Colon (tissue), 2 donors: Measurements from ENCODE around the gene PCDHGB2.
"Not testable (repeated sequence)": the region's sequence is repeated elsewhere in the genome, so short reads cannot be mapped to it uniquely, and the experiment has no call there.

ENCODE experiments used
- FAIRE-seq: peaks from 2 replicates; lab custom pipeline; 2012; peaks lifted over from hg19 to GRCh38; lab: Jason Lieb, UNC
- donor health status: control.
- donor health status: control.

The PCDHGB2 gene

DNA sequence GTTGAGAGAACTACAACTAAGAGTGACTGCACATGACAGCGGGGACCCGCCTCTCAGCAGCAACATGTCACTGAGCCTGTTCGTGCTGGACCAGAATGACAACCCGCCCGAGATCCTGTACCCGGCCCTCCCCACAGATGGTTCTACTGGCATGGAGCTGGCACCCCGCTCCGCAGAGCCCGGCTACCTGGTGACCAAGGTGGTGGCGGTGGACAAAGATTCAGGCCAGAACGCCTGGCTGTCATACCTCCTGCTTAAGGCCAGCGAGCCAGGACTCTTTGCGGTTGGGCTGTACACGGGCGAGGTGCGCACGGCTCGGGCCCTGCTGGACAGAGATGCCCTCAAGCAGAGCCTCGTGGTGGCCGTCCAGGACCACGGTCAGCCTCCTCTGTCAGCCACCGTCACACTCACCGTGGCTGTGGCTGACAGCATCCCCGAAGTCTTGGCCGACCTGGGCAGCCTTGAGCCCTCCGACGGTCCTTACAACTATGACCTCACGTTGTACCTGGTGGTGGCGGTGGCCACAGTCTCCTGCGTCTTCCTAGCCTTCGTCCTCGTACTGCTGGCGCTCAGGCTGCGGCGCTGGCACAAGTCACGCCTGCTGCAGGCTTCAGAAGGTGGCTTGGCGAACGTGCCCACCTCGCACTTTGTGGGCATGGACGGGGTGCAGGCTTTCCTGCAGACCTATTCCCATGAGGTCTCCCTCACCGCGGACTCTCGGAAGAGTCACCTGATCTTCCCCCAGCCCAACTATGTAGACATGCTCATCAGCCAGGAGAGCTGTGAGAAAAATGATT is 24.9 kb downstream of the PCDHGB2 start:
- no peak for FAIRE-seq

DNA sequence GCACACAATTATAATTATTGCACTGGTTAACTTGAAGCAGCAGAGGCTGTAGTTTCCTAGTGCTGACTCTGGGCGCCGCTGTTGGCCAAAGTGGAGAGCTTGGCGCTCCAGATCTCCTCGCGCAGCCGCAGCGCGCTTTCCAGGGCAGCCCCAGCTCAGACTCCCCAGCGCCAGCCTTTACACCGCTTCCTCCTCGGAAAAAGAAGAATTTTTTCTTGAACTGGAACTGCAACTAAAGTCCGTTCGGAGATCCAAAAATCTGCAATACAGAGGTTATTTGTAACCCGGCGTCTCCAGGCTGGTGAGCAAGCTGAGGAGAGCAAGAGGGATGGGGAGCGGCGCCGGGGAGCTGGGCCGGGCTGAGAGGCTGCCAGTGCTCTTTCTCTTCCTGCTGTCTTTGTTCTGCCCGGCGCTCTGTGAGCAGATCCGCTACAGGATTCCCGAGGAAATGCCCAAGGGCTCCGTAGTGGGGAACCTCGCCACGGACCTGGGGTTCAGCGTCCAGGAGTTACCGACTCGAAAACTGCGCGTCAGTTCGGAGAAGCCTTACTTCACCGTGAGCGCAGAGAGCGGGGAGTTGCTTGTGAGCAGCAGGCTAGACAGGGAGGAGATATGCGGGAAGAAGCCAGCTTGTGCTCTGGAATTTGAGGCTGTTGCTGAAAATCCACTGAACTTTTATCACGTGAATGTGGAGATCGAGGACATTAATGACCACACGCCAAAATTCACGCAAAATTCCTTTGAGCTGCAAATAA is 27.9 kb downstream of the PCDHGB2 start, which contains the start of gene PCDHGB4:
Gene PCDHGB4, plus strand, starts transcription at position 142 of the 755 bp plus-strand sequence. Its CDS starts 187 bp downstream, at position 329.
- not testable (repeated sequence) for FAIRE-seq

- FAIRE-seq: no peak
These were observed 28.9 kb downstream of the PCDHGB2 start for GRCh38 chr5:141388661-141389060.

DNA sequence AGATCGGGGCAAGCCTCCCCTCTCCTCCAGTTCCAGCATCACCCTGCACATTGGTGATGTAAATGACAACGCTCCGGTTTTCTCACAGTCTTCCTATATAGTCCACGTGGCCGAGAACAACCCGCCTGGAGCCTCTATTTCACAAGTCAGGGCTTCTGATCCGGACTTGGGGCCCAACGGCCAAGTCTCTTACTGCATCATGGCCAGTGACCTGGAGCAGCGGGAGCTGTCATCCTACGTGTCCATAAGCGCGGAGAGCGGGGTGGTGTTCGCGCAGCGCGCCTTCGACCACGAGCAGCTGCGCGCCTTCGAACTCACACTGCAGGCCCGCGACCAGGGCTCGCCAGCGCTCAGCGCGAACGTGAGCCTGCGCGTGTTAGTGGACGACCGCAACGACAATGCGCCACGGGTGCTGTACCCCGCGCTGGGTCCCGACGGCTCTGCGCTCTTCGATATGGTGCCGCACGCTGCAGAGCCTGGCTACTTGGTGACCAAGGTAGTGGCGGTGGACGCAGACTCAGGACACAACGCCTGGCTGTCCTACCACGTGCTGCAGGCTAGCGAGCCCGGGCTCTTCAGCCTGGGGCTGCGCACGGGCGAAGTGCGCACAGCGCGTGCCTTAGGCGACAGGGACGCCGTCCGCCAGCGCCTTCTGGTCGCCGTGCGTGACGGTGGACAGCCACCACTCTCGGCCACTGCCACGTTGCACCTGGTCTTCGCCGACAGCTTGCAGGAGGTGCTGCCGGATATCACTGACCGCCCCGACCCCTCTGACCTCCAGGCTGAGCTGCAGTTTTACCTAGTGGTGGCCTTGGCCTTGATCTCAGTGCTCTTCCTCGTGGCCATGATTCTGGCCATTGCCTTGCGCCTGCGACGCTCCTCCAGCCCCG is 29.6 kb downstream of the PCDHGB2 start:
- FAIRE-seq: no peak

DNA sequence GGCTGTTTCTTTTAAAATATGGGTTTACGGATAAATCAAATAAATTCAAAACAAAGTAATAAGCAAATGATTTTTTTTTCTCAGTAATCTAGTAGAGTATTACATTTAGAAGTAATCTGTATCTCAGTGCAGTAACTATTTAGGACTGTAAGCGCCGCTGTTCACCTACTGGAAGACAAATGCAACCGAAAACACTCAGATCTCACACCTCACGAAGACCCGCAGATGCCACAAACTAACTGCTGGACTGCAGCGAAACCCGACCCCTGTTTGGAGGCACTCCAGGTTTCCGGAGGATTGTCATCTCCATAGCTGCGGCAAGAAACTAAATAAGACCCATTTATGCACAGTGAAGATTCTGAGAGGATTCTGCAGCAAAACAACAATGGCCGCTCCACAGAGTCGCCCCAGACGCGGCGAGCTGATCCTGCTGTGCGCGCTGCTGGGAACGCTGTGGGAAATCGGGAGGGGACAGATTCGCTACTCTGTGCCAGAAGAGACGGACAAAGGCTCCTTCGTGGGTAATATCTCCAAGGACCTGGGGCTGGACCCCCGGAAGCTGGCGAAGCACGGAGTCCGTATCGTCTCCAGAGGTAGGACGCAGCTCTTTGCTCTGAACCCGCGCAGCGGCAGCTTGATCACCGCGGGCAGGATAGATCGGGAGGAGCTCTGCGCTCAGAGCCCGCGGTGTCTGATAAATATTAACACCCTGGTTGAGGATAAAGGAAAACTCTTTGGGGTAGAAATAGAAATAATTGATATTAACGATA is 32.8 kb downstream of the PCDHGB2 start, which contains the start of gene PCDHGA8:
Gene PCDHGA8, plus strand, starts transcription at position 205 of the 770 bp plus-strand sequence. Its CDS starts 181 bp downstream, at position 386.
- FAIRE-seq: no peak

DNA sequence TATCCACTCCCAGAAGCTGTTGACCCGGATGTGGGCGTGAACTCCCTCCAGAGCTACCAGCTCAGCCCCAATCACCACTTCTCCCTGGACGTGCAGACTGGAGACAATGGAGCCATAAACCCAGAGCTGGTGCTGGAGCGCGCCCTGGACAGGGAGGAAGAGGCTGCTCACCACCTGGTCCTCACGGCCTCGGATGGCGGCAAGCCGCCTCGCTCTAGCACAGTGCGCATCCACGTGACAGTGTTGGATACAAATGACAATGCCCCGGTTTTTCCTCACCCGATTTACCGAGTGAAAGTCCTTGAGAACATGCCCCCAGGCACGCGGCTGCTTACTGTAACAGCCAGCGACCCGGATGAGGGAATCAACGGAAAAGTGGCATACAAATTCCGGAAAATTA is 33.5 kb downstream of the PCDHGB2 start:
- FAIRE-seq: no peak

GRCh38 chr5:141394401-141395187 is 34.8 kb downstream of the PCDHGB2 start:
- FAIRE-seq: not testable (repeated sequence)

DNA sequence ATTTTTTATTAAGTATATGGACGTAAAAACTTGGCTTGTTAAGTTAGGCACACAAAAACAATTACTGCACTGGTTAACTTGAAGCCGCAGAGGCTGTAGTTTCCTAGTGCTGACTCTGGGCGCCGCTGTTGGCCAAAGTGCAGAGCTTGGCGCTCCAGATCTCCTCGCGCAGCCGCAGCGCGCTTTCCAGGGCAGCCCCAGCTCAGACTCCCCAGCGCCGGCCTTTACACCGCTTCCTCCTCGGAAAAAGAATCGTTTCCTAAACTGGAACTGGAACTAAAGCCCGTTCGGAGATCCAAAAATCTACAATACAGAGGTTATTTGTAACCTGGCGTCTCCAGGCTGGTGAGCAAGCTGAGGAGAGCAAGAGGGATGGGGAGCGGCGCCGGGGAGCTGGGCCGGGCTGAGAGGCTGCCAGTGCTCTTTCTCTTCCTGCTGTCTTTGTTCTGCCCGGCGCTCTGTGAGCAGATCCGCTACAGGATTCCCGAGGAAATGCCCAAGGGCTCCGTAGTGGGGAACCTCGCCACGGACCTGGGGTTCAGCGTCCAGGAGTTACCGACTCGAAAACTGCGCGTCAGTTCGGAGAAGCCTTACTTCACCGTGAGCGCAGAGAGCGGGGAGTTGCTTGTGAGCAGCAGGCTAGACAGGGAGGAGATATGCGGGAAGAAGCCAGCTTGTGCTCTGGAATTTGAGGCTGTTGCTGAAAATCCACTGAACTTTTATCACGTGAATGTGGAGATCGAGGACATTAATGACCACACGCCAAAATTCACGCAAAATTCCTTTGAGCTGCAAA is 38.2 kb downstream of the PCDHGB2 start, which contains the start of gene PCDHGB5:
Gene PCDHGB5, plus strand, starts transcription at position 192 of the 796 bp plus-strand sequence. Its CDS starts 181 bp downstream, at position 373.
- not testable (repeated sequence) for FAIRE-seq

DNA sequence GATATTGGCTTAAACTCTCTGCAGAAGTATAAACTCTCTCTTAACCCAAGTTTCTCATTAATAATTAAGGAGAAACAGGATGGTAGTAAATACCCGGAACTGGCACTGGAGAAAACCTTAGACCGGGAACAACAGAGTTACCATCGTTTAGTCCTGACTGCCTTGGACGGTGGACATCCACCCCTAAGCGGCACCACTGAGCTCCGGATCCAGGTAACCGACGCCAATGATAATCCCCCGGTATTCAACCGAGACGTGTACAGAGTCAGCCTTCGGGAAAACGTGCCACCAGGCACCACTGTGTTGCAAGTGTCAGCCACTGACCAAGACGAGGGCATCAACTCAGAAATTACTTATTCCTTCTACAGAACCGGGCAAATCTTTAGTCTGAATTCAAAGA is 38.8 kb downstream of the PCDHGB2 start:
- FAIRE-seq: no peak

- no peak for FAIRE-seq
These were observed 39.9 kb downstream of the PCDHGB2 start for GRCh38 chr5:141399555-141400258.

DNA sequence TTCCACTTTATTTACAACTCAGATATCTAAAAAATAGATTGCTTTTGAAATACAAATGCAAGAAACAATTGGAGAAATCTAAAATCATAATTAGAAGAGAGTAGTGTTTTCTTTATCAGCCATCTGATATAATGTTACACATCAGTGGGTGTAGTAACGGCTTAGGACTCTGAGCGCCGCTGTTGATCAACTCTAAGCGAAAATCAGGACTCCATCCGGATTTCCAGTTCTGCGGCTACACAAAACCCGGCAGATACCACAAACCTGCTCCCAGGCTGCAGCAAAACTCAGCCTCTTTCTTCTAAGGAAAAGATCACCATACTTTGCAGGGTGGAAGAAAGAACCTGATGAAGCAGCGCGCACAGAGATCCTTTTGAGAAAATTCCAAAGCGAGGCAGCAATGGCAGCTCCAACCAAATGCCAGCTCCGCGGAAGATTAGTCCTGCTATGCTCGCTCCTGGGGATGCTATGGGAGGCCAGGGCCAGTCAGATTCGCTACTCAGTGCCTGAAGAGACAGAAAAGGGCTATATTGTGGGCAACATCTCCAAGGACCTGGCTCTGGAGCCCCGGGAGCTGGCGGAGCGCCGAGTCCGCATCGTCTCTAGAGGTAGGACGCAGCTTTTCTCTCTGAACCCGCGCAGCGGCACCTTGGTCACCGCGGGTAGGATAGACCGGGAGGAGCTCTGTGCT is 42.9 kb downstream of the PCDHGB2 start, which contains the start of gene PCDHGA9:
Gene PCDHGA9, plus strand, starts transcription at position 226 of the 691 bp plus-strand sequence. Its CDS starts 175 bp downstream, at position 401.
- no peak for FAIRE-seq

GRCh38 chr5:141403387-141403786 is 43.6 kb downstream of the PCDHGB2 start:
- FAIRE-seq: no peak

DNA sequence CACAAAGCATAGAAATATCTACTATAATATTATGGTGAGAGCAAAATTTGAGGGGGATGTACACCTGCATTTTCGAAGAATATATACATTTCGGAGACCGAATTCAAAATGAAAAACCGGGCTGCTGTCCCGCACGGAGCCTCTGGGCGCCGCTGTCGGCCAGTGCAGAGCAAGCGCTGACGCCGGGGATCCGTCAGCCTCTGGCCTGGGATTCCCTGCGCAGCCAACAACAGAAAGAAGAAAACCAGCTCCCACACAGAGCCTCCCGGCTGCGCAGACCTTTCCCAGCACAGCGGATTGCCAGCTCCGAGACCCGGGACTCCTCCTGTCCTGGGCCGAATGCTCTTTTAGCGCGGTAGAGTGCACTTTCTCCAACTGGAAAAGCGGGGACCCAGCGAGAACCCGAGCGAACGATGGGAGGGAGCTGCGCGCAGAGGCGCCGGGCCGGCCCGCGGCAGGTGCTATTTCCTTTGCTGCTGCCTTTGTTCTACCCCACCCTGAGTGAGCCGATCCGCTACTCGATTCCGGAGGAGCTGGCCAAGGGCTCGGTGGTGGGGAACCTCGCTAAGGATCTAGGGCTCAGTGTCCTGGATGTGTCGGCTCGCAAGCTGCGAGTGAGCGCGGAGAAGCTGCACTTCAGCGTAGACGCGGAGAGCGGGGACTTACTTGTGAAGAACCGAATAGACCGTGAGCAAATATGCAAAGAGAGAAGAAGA is 48.2 kb downstream of the PCDHGB2 start, which contains the start of gene PCDHGB6:
Gene PCDHGB6, plus strand, starts transcription at position 232 of the 716 bp plus-strand sequence. Its CDS starts 182 bp downstream, at position 414.
- not testable (repeated sequence) for FAIRE-seq

DNA sequence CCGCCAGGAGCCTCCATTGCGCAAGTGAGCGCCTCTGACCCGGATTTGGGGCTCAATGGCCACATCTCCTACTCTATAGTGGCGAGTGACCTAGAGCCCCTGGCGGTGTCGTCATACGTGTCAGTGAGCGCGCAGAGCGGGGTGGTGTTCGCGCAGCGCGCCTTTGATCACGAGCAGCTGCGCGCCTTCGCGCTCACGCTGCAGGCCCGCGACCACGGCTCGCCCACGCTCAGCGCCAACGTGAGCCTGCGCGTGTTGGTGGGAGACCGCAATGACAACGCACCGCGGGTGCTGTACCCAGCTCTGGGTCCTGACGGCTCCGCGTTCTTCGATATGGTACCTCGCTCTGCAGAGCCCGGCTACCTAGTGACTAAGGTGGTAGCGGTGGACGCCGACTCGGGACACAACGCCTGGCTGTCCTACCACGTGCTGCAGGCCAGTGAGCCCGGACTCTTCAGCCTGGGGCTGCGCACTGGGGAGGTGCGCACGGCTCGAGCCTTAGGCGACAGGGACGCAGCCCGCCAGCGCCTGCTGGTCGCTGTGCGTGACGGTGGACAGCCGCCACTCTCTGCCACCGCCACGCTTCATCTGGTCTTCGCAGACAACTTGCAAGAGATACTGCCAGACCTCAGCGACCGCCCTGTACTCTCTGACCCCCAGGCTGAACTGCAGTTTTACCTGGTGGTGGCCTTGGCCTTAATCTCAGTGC is 50.0 kb downstream of the PCDHGB2 start:
- FAIRE-seq: no peak

DNA sequence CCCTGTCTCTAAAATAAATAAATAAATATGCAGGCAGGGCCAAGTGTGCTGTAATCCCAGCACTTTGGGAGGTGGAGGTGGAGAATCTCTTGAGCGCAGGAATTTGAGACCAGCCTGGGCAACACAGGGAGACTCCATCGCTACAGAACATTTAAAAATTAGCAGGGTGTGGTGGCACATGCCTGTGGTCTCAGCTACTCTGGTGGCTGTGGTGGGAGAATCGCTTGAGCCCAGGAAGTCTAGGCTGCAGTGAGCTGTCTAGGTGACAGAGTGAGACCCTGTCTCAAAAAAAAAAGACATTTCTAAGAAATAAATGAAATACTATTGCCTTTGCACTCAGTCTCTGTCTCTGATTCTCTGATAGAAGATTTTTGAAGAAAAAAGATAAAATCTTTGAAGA is 51.8 kb downstream of the PCDHGB2 start:
- FAIRE-seq: no peak
